HG02642 (cell line): ENCODE results near the gene ACMSD.
"Not testable (repeated sequence)": the region's sequence is repeated elsewhere in the genome, so short reads cannot be mapped to it uniquely, and the experiment has no call there.

ENCODE experiments used
- ATAC-seq: cut with Tn5 transposase; IDR thresholded peaks from one replicate; pipeline ENCODE4 v1.9.1; 2021; ENCODE audit warnings: mild to moderate bottlenecking; ENCODE audit not compliant: unreplicated experiment, poor library complexity

ACMSD gene

GRCh38 chr2:134846213-134846612 lies 7.8 kb downstream of the ACMSD start:
- ATAC-seq, result no peak

DNA sequence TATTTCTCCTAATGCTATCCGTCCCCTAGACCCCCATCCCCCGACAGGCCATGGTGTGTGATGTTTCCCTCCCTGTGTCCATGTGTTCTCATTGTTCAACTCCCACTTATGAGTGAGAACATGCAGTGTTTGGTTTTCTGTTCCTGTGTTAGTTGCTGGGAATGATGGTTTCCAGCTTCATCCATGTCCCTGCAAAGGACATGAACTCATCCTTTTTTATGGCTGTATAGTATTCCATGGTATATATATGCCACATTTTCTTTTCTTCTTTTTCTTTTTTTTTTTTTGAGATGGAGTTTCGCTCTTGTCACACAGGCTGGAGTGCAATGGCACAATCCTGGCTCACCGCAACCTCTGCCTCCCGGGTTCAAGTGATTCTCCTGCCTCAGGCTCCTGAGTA lies 9.2 kb downstream of the ACMSD start:
- not testable (repeated sequence) for ATAC-seq

- no peak for ATAC-seq
Observed at GRCh38 chr2:134852518-134852917, 14.1 kb downstream of the ACMSD start.

DNA sequence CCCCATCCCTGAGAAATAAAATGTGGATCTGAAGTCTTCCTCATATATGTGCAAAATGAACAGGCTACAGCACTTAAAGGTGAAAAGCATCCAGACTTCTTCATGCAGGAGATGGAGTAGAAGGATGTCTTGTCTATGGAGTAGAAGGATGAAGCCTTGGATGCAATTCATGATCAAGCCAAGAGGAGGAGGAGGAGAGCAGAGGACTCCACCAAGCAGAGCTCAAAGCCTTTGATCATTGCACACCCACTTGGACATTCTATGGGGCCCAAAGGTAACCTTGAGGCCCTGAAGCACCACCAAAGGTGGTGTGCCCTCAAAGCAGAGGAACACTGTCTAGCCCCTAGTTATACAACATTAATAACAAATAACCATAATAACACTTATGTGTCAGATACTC lies 17.3 kb downstream of the ACMSD start:
- ATAC-seq, result no peak

GRCh38 chr2:134858245-134858644 lies 19.8 kb downstream of the ACMSD start:
- no peak for ATAC-seq

- ATAC-seq, result no peak
Observed at GRCh38 chr2:134861173-134861572, 22.8 kb downstream of the ACMSD start.

DNA sequence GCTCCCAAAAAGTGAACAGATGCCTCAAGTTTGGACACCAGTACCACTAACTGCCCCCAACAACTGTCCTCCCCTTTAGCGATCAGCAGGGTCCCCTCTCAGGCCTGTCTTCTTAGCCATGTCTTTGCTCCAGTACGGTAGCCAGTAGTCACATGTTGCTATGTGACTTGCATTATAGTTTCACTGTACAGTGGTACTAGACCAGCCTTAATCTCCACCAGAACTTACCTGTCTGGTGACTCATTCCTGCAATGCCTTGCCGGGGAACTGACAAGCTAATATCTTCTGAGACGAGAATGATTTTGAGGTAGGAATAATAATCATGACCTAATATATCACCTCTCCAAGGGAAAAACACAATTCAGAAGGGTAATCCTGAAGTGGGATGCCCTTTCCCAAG lies 23.7 kb downstream of the ACMSD start:
- ATAC-seq, result no peak

- ATAC-seq, result no peak
Observed at GRCh38 chr2:134862674-134863073, 24.3 kb downstream of the ACMSD start.

DNA sequence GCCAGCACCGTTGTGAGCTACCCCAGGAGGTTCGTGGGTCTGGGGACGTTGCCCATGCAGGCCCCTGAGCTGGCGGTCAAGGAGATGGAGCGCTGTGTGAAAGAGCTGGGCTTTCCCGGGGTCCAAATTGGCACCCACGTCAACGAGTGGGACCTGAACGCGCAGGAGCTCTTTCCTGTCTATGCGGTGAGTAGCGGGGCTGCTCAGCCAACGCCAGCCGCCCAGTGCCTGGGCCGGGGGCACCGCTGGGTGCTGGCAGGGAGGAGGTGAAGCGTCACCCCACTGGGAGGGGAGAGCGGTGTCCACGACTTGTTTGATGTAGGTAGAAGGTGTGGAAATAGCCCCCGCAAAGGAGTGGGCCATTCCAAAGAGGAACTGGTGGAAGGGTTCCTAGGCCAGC lies 25.0 kb downstream of the ACMSD start:
- ATAC-seq, result no peak

DNA sequence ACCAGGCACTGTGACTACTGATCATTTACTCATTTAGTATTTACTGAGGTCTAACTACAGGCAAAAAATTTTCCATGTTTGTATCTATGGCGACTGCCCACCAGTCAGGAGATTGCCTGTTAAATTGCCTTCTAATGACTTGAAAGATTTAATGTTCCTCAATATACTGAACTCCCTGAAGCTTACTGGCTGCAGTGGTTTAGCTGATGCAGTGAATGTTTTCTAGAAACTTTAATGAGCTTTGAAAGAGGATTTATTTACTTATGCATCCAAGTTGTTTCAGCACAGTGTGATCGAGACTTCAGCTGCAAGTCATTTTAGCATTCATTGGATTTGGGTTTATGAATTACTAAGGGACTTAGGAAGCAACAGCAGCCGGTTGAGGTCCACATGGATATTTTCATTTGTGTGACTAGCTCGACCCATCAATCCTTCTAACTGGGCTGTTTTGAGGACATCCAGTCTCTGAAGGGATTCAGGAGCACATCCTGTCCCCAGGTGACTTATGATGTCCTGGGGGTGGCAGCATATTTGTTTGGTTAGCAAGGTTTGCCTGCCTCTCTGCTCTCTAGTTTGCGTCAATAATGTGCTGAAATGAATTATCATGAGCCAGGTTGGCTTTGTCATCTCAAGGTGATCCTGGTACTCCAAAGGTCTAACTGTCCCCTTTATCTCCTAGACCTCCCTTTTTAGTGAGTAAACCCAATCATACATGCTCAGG lies 26.8 kb downstream of the ACMSD start:
- ATAC-seq, result no peak

GRCh38 chr2:134866498-134867099 lies 28.2 kb downstream of the ACMSD start:
- ATAC-seq, result no peak

- no peak for ATAC-seq
Observed at GRCh38 chr2:134869946-134870736, 31.7 kb downstream of the ACMSD start.

- ATAC-seq, result no peak
Observed at GRCh38 chr2:134873152-134873551, 34.7 kb downstream of the ACMSD start.

DNA sequence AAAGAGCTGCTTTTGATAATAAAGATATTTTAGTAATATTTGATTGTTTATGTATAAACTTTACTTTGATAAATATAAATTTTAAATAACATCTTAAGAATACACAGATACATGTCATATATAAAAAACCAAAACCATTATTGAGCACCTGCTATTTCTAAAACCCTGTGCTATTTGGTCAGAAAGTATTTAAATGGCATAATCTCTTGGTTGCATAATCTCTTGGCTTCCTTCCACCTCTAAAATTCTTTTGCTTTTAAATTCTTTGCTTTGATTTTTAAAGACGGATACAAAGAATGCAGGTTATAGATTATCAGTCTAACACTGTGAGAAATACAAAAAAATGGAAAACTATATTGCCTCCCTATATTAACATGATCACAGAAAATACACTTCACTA lies 36.9 kb downstream of the ACMSD start:
- no peak for ATAC-seq

DNA sequence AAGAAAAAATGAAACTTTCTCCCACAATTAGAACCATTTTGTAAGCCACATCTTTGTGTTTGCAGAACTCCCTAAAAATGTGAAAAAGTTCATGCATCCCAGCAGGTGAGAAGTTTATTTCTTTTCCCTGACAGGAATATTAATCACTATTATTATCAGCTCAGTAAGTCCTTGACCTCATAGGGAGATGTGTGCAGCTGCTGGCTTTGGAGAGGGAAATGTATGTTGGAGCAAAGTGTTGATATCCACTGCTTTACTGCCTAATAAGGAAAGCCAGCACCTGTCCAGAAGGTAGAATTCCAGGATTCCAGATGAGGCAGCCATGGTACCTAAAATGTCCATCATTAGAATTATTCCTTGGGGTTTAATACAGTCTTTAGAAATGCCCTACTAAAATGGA lies 44.4 kb downstream of the ACMSD start:
- ATAC-seq, result no peak

DNA sequence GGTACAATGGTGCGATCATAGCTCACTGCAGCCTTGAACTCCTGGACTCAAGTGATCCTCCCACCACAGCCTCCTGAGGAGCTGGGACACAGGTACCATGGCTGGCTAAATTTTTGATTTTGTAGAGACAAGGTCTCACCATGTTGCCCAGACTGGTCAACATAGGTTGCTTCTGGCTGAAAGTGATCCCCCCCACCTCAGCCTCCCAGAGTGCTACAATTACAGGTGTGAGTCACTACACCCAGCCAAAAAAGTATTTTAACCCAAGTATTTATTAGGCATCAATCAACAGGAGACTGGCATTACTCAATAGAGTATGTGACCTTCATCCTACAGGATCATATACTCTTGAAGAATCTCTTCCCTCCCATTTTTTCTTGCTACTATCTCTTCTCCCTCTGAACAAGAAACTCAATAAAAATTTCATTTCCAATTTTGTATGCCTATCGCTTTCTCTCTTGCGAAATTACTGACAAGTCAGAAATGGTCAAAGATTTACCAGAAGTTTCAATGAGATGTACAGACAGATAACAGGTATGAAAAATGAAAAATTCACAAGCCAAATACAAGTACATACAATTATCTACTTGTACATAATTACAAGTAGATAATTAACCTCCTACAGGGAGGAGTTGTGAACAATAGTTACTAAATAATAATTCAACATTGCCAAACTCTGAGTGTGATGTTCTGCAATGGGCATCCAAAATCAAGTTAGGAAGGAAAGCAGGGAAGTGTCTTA lies 45.3 kb downstream of the ACMSD start:
- ATAC-seq, result no peak

DNA sequence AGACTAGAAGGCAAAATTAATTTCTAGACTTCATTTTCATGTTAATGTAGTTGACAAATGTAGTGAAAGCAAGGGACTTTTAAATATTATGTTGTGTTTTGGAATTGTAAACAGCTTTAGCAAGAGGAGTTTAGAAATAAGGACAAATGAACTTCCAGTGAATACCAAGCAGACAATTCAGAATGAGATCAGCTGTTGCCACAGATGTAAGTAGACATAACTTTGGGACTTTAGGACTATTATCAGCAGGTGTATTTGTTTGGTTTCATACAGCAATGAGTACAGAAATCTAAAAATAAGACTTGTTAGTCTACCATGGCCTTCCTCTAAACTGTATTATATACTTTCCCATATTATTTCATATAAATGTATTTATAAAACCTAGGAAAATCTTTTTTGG lies 46.0 kb downstream of the ACMSD start:
- ATAC-seq, result no peak

DNA sequence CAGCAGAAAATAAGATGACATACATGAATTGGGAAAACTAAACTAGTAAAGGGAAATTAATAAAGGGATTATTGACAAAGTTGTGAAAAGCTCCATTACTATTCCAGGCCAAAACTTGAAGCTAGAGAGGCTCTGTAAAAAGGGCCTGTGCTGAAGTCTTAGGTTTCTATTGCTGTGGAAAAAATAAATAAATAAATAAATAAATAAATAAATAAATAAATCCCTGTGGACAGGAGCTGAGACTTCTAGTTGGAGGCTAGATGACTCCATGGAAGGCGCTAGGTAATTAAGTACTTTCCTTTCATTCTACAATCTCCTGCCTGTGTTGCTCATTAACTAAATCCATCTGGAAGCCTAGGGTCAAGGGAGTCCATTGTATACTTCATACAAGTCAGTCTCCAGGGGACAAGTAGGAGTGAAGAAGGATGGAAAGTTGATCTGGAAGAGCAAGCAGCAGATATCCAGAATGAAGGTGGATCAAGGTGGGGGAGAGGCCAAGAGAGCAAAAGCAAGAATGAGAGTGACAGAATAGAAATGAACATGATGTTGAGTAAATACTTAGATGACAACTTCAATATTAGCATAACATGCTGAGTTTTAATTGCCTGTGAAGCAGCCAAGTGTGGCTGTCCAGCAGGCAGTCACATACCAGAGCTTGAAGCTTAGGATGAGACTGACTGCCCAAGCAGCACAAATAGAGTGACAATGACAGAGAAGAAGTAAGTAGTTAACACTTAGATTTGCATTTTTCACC lies 54.0 kb downstream of the ACMSD start:
- no peak for ATAC-seq

DNA sequence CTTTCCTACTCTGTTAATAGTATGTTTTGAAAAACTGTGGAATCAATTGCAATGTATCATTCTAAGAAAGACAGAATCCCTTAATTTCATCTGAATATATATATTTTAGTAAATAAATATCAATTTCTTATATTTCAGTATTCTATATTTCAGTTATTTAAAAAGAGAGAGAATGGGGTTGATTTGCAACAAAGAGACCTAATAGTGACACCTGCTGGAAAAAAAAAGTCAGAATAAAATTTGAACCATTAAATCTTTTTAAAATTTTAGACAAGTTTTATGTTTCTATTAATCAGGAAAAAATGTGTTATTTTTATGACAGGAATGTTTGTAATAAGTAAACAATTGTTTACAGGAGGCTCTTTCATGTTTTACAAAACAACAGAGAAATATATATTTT lies 59.5 kb downstream of the ACMSD start:
- no peak for ATAC-seq

DNA sequence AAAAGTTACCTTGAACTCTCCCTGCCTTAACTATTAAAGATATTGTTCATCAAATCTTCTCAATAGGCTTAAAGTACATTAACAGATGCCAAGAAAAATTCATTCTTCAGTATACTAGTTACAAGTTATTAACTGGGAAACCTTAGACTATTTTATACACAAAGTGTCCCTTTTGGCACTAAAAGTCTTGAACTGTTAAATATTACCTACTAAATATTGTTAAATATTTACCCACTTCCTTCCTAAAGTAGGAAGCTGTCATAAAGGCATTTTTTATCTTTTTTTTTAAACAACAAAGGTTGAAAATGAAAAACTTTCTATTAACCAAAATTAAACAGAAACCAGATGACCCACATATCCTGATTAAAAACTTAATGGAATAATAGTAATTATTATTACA lies 60.8 kb downstream of the ACMSD start:
- no peak for ATAC-seq
